HG03025 (cell line): ENCODE results near the gene SPATC1L.
"Not testable (repeated sequence)": the region's sequence is repeated elsewhere in the genome, so short reads cannot be mapped to it uniquely, and the experiment has no call there.

Source experiments
- ATAC-seq: cut with Tn5 transposase; IDR thresholded peaks from one replicate; pipeline ENCODE4 v1.9.1; 2021; ENCODE audit warnings: mild to moderate bottlenecking, moderate library complexity; ENCODE audit not compliant: unreplicated experiment, low FRiP score

Gene SPATC1L

GRCh38 chr21:46184625-46185555 is 631 bp upstream of the SPATC1L start:
- ATAC-seq: no peak

- not testable (repeated sequence) for ATAC-seq
Observed at GRCh38 chr21:46183337-46183909, 836 bp downstream of the SPATC1L start.

GRCh38 chr21:46182548-46183336 is 1.5 kb downstream of the SPATC1L start:
- ATAC-seq: no peak

- no peak for ATAC-seq
Observed at GRCh38 chr21:46181953-46182547, 2.2 kb downstream of the SPATC1L start.

GRCh38 chr21:46181436-46181835 is 2.8 kb downstream of the SPATC1L start:
- no peak for ATAC-seq

- ATAC-seq: no peak
Observed at GRCh38 chr21:46180778-46181391, 3.4 kb downstream of the SPATC1L start.

GRCh38 chr21:46180079-46180722 is 4.1 kb downstream of the SPATC1L start:
- no peak for ATAC-seq

- no peak for ATAC-seq
Observed at GRCh38 chr21:46179708-46180078, 4.6 kb downstream of the SPATC1L start.

- no peak for ATAC-seq
Observed at GRCh38 chr21:46178961-46179360, 5.3 kb downstream of the SPATC1L start.

- not testable (repeated sequence) for ATAC-seq
Observed at GRCh38 chr21:46176443-46177129, 7.7 kb downstream of the SPATC1L start.

- no peak for ATAC-seq
Observed at GRCh38 chr21:46173573-46173972, 10.7 kb downstream of the SPATC1L start.

GRCh38 chr21:46172863-46173528 is 11.3 kb downstream of the SPATC1L start:
- no peak for ATAC-seq

GRCh38 chr21:46171996-46172862 is 12.0 kb downstream of the SPATC1L start:
- no peak for ATAC-seq

- ATAC-seq: no peak
Observed at GRCh38 chr21:46171585-46171984, 12.7 kb downstream of the SPATC1L start.

GRCh38 chr21:46170436-46171193 is 13.6 kb downstream of the SPATC1L start:
- not testable (repeated sequence) for ATAC-seq

GRCh38 chr21:46168659-46169386 is 15.4 kb downstream of the SPATC1L start:
- no peak for ATAC-seq
